Muscle layer of duodenum (tissue), 2 donors: ENCODE data around the gene SYNJ2.

Experiments used
- H3K27ac ChIP-seq: one replicate; pipeline ENCODE4 v1.7.0; 2013; ENCODE audit warnings: mild to moderate bottlenecking, low read length
- H3K27me3 ChIP-seq: one replicate; pipeline ENCODE4 v1.7.0; 2013; ENCODE audit warnings: low read depth, mild to moderate bottlenecking, control low read depth, low read length
- H3K36me3 ChIP-seq, 2 donors: one replicate each; pipeline ENCODE4 v1.7.0; 2013; ENCODE audit warnings: low read length in 2 of 2, control low read depth in 1 of 2, mild to moderate bottlenecking in 1 of 2; ENCODE audit not compliant: insufficient read depth in 2 of 2, control insufficient read depth in 1 of 2
- H3K4me1 ChIP-seq, 2 donors: one replicate each; pipeline ENCODE4 v1.7.0; 2013; ENCODE audit warnings: low read length in 2 of 2, mild to moderate bottlenecking in 2 of 2, control low read depth in 1 of 2, moderate library complexity in 1 of 2; ENCODE audit not compliant: insufficient read depth in 2 of 2, control insufficient read depth in 1 of 2
- H3K4me3 ChIP-seq, 2 donors: one replicate each; pipeline ENCODE4 v1.7.0; 2013; ENCODE audit warnings: low read length in 2 of 2, low read depth in 1 of 2, mild to moderate bottlenecking in 1 of 2
- H3K9me3 ChIP-seq, 2 donors: one replicate each; pipeline ENCODE4 v1.7.0; 2013; ENCODE audit warnings: low read length in 2 of 2, control low read depth in 1 of 2, mild to moderate bottlenecking in 1 of 2; ENCODE audit not compliant: control insufficient read depth in 1 of 2
- donor health status: healthy.

SYNJ2 gene

GRCh38 chr6:158064725-158065251, 83.1 kb downstream of the SYNJ2 start:
- H3K36me3 ChIP-seq, result peaks cover 22 to 47% of the 10 kb centered on the region in 2 donors

GRCh38 chr6:158066136-158066781, 84.6 kb downstream of the SYNJ2 start:
- Histone ChIP-seq H3K4me1 (peaks cover 1 to 9% of the 10 kb centered on the region in 2 donors), H3K4me3 (no peak overlapping the region), H3K9me3 (no peaks in the 10 kb centered on the region), H3K36me3 (peaks cover 22 to 43% of the 10 kb centered on the region in 2 donors), H3K27me3 (no peaks in the 10 kb centered on the region), H3K27ac (no peak overlapping the region)

More at GRCh38 chr6:158064725-158065251, 83.1 kb downstream of the SYNJ2 start:
- no peak overlapping the region for H3K4me3 ChIP-seq
- no peaks in the 10 kb centered on the region for H3K9me3 ChIP-seq
- H3K27ac ChIP-seq, result no peak overlapping the region
- H3K27me3 ChIP-seq, result no peaks in the 10 kb centered on the region
- peaks cover 16 to 20% of the 10 kb centered on the region in 2 donors for H3K4me1 ChIP-seq

GRCh38 chr6:158067436-158068015, 85.9 kb downstream of the SYNJ2 start:
- Histone ChIP-seq H3K27ac (no peak overlapping the region), H3K9me3 (no peaks in the 10 kb centered on the region), H3K4me1 (peaks cover 0 to 9% of the 10 kb centered on the region in 2 donors)

GRCh38 chr6:158068156-158068892, 86.7 kb downstream of the SYNJ2 start:
- Histone ChIP-seq H3K4me3 (no peak overlapping the region), H3K9me3 (no peaks in the 10 kb centered on the region), H3K27ac (no peak overlapping the region), H3K27me3 (no peaks in the 10 kb centered on the region), H3K4me1 (peaks cover 0 to 9% of the 10 kb centered on the region in 2 donors), H3K36me3 (peaks cover 22 to 40% of the 10 kb centered on the region in 2 donors)

More at GRCh38 chr6:158067436-158068015, 85.9 kb downstream of the SYNJ2 start:
- Histone ChIP-seq H3K4me3 (no peak overlapping the region), H3K36me3 (peaks cover 22 to 40% of the 10 kb centered on the region in 2 donors), H3K27me3 (no peaks in the 10 kb centered on the region)

GRCh38 chr6:158068893-158069799, 87.5 kb downstream of the SYNJ2 start:
- H3K9me3 ChIP-seq, result no peaks in the 10 kb centered on the region
- no peak overlapping the region for H3K4me3 ChIP-seq
- H3K36me3 ChIP-seq, result peaks cover 22 to 35% of the 10 kb centered on the region in 2 donors
- H3K4me1 ChIP-seq, result peaks cover 0 to 9% of the 10 kb centered on the region in 2 donors
- no peak overlapping the region for H3K27ac ChIP-seq
- H3K27me3 ChIP-seq, result no peaks in the 10 kb centered on the region

- Histone ChIP-seq H3K9me3 (no peaks in the 10 kb centered on the region), H3K27me3 (no peaks in the 10 kb centered on the region), H3K27ac (no peak overlapping the region), H3K4me3 (no peak overlapping the region), H3K36me3 (peaks cover 22 to 32% of the 10 kb centered on the region in 2 donors), H3K4me1 (peaks cover 0 to 9% of the 10 kb centered on the region in 2 donors)
Observed at GRCh38 chr6:158069800-158070195, 88.1 kb downstream of the SYNJ2 start.

GRCh38 chr6:158070513-158070912, 88.8 kb downstream of the SYNJ2 start:
- H3K4me3 ChIP-seq, result no peak overlapping the region
- no peak overlapping the region for H3K27ac ChIP-seq
- H3K36me3 ChIP-seq, result peaks cover 16 to 31% of the 10 kb centered on the region in 2 donors
- H3K9me3 ChIP-seq, result no peaks in the 10 kb centered on the region
- H3K27me3 ChIP-seq, result no peaks in the 10 kb centered on the region
- H3K4me1 ChIP-seq, result peaks cover 0 to 9% of the 10 kb centered on the region in 2 donors

- Histone ChIP-seq H3K4me3 (no peak overlapping the region), H3K9me3 (no peaks in the 10 kb centered on the region), H3K27ac (no peak overlapping the region), H3K27me3 (no peaks in the 10 kb centered on the region), H3K4me1 (peaks cover 0 to 9% of the 10 kb centered on the region in 2 donors), H3K36me3 (peaks cover 9 to 30% of the 10 kb centered on the region in 2 donors)
Observed at GRCh38 chr6:158071121-158072082, 89.7 kb downstream of the SYNJ2 start.

GRCh38 chr6:158072083-158072721, 90.5 kb downstream of the SYNJ2 start:
- Histone ChIP-seq H3K27ac (no peak overlapping the region), H3K4me3 (no peak overlapping the region), H3K4me1 (peaks cover 0 to 9% of the 10 kb centered on the region in 2 donors), H3K36me3 (peaks cover 4 to 26% of the 10 kb centered on the region in 2 donors), H3K9me3 (no peaks in the 10 kb centered on the region), H3K27me3 (no peaks in the 10 kb centered on the region)
